NCI-H526 treated with DMSO at 0.1 percent for 48 hours (cell line): ENCODE data around the gene CS.

Experiments used
- DNase-seq: peaks from one replicate; lab custom pipeline; 2025; lab: John Stamatoyannopoulos, UW

Gene CS

GRCh38 chr12:56247923-56248322 lies 52.2 kb downstream of the CS start:
- DNase-seq, result no peak

- no peak for DNase-seq
Measured at GRCh38 chr12:56244494-56244893, 55.6 kb downstream of the CS start.

DNA sequence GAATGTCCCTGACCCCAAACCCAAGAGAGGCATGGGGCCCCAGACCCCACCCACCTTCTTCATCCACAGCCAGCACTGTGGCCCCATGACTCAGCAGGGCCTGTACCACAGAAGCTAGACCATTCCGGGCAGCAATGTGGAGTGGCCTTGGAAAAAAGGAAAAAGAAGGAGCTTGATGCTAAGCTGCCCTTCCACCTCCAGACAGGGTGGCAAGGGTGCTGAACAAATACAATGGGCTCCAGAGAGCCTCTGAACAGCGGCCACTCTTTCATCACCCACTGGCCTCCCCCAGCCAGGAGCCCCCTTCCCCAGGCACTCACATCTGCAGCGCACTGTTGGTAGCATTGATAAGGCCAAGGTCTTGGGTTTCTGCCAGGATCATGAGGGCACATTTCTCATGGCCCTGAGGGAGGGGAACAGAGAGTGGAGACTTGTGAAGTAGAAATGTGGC lies 56.4 kb downstream of the CS start:
- no peak for DNase-seq

DNA sequence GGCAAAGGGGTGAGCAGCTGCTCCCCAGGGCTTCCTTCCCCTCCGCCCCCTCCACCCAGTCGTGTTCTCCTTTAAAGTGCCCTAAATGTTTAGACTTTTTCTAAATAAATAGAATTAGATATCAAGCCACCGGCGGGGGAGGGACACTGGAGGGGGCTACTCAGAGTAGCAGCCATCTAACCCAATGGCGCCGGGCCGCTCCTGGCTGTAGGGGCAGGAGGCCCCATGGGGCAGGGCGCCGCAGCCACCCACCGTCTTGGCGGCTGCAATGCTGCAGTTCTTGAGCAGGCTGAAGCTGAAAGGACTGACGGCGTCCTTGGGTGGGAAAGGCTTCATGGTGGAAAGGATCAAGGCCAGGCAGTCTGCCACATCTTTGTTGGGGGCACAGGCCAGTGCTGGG lies 57.1 kb downstream of the CS start:
- DNase-seq, result no peak

DNA sequence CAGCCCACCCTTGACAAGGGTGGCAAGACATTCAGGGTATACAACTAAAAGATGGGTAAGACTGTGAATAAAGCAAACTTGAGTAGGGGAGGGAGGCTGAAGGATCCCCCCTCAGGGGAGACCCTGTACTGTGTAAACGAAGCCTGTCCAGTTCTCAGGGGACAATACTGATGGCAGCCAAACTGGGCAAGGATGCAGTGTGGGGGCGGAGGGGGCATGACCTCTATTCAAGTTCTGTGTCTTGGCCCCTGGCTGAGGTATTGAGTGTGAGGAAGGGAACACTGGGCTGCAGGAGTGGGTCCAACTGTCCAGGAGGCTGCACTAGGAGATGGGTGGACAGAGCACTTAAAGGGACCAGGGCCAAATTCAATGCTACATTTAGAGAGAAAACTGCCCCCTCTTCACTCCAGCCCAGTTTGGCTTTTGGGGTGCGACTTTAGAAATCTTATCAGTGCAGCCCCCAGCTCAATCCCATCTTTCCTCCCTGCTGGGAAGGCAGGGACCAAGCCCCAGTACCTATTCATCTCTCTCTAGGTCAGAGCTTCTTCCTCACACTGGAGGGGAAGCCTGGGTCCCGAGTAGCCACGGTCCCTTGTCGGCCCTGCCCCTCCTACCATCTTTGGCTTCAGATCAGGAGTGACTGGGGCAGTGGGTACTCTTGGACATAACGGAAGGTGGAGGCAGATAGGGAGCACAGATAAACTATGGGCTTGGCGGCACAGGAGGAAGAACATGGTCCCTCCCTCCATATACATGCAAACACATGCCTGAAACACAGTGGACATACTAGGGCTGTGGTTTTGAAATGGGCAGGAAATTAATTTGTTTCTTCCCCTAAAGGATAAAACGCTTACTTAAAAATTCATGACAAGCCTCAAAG lies 58.5 kb downstream of the CS start:
- DNase-seq, result no peak

- no peak for DNase-seq
Measured at GRCh38 chr12:56237552-56237951, 62.6 kb downstream of the CS start.

DNA sequence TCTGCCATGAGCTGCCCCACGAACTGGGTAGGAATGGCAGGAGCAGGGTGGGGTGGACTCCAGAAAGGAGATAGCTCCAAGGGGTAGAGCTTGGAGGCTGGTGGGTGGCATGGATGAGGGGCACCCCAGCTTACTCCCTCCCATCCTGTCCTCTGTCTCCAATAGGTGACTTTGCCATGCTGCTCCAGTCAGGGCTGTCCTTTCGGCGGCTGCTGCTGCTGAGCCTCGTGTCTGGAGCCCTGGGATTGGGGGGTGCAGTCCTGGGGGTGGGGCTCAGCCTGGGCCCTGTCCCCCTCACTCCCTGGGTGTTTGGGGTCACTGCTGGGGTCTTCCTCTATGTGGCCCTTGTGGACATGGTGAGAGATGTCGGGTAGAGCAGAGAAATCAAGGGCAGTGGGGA lies 63.1 kb downstream of the CS start:
- no peak for DNase-seq

GRCh38 chr12:56236091-56236490 lies 64.0 kb downstream of the CS start:
- no peak for DNase-seq

DNA sequence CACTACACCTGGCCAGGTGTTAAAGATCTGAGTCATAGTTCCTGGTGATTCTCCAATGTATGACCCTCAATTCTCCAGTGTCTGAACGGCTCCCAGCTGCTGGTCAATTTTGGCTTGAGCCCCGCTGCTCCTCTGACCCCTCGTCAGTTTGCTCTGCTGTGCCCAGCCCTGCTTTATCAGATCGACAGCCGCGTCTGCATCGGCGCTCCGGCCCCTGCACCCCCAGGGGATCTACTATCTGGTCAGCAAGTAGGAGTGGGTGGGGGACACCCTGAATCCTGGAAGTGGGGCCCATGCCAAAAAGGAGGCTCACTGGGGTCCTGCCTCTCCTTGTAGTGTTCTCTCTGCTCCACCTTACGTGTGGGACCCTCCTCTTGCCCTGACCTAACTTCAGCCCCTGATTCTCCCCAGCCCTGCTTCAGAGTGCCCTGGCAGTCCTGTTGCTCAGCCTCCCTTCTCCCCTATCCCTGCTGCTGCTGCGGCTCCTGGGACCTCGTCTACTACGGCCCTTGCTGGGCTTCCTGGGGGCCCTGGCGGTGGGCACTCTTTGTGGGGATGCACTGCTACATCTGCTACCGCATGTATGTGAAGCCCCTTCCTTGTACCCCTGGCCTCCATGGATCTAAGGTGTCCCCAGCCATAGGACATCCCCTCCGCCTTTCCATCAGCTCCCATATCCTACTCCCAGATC lies 65.2 kb downstream of the CS start:
- DNase-seq, result no peak

GRCh38 chr12:56231184-56231582 lies 68.9 kb downstream of the CS start:
- no peak for DNase-seq

GRCh38 chr12:56230432-56231183 lies 69.5 kb downstream of the CS start:
- no peak for DNase-seq

DNA sequence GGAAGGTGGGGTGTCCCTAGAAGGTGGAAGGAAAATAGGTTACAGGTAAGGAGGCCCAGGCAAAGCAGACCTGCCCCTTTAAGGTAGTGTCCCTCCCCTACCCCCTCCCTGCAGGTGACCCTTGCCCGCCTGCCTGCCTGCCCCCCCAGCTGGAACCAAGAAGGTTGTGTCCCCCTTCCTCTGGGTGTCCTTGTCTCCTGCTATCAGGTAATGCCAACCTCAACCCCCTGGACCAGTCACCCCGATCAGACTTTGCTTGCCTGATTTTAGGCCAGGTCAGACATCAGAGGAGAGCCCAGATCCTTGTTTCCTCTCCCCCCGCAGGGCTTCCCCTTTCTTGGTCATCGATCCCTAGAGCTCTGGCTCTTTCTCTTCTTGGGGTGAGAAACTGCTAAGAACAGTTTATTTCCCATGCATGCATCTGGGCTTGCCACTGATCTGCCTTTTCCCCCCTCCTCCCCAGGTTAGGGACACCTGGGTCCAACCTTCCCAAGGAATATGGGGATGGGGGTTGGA lies 70.2 kb downstream of the CS start, which contains the start of gene SLC39A5:
Gene SLC39A5 (plus strand): TSS at position 136 of the 516 bp plus-strand sequence. CDS start 1,224 bp downstream, outside the sequence.
- DNase-seq, result no peak

- no peak for DNase-seq
Measured at GRCh38 chr12:56229082-56229481, 71.0 kb downstream of the CS start.

- DNase-seq, result no peak
Measured at GRCh38 chr12:56224954-56225353, 75.2 kb downstream of the CS start.

DNA sequence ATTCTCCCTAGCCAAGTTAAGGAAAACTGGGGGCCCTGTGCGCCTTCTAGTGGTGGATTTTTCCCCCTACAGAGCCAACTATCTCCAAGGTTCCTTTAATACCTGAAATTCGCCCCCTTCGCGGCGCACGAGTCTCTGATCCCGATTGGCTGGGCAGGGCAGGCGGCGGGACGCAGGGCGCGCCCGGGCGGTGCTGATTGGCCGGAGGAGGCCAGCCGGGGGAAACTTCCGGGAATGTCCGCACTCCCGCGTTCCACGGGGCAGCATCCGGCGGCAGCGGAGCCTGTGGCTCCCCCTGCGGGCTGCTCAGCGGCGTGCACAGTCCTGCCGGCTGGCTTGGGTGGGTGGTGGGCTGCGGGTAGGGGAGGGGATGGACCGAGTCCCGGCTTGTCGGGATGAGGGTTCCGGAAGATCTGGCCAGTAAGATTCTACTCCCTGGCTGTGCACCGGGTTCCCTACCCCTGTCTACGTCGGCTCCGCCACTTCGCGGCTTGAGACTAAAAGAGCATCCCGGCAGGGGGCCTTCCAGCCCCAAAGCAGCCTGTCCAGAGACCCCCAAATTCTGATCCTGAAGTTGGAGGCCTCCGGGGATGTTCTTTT lies 75.9 kb downstream of the CS start, which contains the start of gene NABP2:
Gene NABP2 (plus strand): TSS at position 241 of the 600 bp plus-strand sequence. CDS start 515 bp downstream, outside the sequence.
- DNase-seq, result peak; percentile 95

- no peak for DNase-seq
Measured at GRCh38 chr12:56223571-56224101, 76.5 kb downstream of the CS start.

GRCh38 chr12:56222531-56222895 lies 77.6 kb downstream of the CS start:
- no peak for DNase-seq

DNA sequence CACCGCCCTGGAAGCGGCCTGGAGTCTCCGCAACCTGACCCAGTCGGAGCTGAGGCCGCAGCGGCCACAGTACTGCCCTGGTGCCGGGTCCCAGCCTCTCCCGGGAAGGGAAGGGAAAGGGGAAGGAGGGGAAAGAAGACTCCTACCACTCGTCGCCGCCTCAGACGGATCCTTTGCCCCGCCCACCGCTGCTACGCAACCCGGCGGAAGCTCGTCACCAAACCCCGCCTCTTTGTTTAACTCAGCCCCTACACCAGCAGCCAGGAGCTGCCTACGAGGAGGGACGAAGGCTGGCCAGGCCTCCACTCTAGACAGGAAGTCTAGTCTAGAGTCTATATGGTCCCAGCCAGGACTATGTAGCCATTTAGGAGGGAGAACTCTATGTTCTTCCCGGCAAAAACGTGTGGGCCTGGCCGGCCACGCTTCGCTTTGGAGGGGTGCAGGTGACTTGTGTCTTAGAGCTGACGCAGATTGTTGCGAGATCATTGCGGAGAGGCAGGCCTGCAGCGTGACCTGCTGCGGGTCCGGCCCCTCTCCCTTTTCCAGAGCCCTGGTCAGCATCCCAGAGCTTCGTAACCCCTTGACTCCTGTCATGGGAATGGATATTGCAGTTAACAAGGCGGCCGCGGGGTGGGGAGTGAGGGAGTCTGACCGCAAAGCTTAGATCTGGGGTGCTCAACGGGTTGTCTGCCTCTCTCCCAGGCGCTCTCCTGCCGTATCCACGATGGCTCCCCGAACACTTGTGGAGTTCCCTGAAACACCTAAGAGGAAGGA lies 78.2 kb downstream of the CS start, which contains the start of gene RNF41:
Gene RNF41 (minus strand): TSS at position 166 of the 774 bp plus-strand sequence. CDS start 7,875 bp downstream, outside the sequence.
- peak; percentile 92 for DNase-seq
